HepG2 (cell line): ENCODE results near the gene NAALAD2. TPM values are rescaled to one million over a fixed set of nuclear protein-coding genes. Genes with fewer than 3 reads are reported as not detected.
A peak's percentile ranks its signal among the peaks of the same experiment; 100 is the strongest.

ENCODE experiments used
- FOXA1 ChIP-seq, 2 experiments: fragments of 450-650 bp in 1 of 2; sonication (generic) in 1 of 2; formaldehyde crosslinking in 1 of 2; IDR thresholded peaks; 2 replicates each; pipeline versions ENCODE4 v1.4.0 to v1.6.1; 2016 to 2020; ENCODE audit warnings: missing genetic modification reagents in 1 of 2
- HMG20A ChIP-seq: IDR thresholded peaks from 2 replicates; pipeline ENCODE4 v1.6.1; 2016; ENCODE audit warnings: borderline replicate concordance
- KAT8 ChIP-seq: IDR thresholded peaks from 2 replicates; pipeline ENCODE4 v1.6.1; 2016; ENCODE audit warnings: missing genetic modification reagents, missing compliant biosample characterization
- MAZ ChIP-seq, 2 experiments: sonication (generic) in 1 of 2; formaldehyde crosslinking in 1 of 2; IDR thresholded peaks; 2 replicates each; pipeline versions ENCODE4 v1.5.0 to v1.6.1; 2012 to 2020; ENCODE audit warnings: low read depth in 2 of 2, mild to moderate bottlenecking in 2 of 2, borderline replicate concordance in 1 of 2, improper control_type of control experiment in 1 of 2, low read length in 1 of 2, missing genetic modification reagents in 1 of 2, moderate library complexity in 1 of 2
- MTA3 ChIP-seq: sonication (generic); formaldehyde crosslinking; IDR thresholded peaks from 2 replicates; pipeline ENCODE4 v1.4.0; 2020; ENCODE audit warnings: missing genetic modification reagents
- NR1H2 ChIP-seq: sonication (generic); formaldehyde crosslinking; IDR thresholded peaks from 2 replicates; pipeline ENCODE4 v1.8.1; 2022; ENCODE audit warnings: low read depth, missing genetic modification reagents, borderline replicate concordance
- PCBP1 ChIP-seq: fragments of 200-400 bp; formaldehyde crosslinking; IDR thresholded peaks from 2 replicates; pipeline ENCODE4 v1.6.1; 2017; ENCODE audit warnings: mild to moderate bottlenecking, low read depth, low read length, borderline replicate concordance
- RFXANK ChIP-seq: IDR thresholded peaks from 2 replicates; pipeline ENCODE4 v1.6.1; 2016
- SCMH1 ChIP-seq: sonication (generic); formaldehyde crosslinking; IDR thresholded peaks from 2 replicates; pipeline ENCODE4 v1.9.0; 2021; ENCODE audit warnings: missing genetic modification reagents, mild to moderate bottlenecking, borderline replicate concordance
- SYNCRIP ChIP-seq: fragments of 200-400 bp; formaldehyde crosslinking; IDR thresholded peaks from 2 replicates; pipeline ENCODE4 v1.6.1; 2018; ENCODE audit warnings: mild to moderate bottlenecking, low read depth, low read length; ENCODE audit not compliant: insufficient read depth
- ZNF335 ChIP-seq: sonication (generic); formaldehyde crosslinking; IDR thresholded peaks from 2 replicates; pipeline ENCODE4 v1.4.0; 2020; ENCODE audit warnings: missing genetic modification reagents
- ZNF431 ChIP-seq: sonication (generic); formaldehyde crosslinking; IDR thresholded peaks from 2 replicates; pipeline ENCODE4 v1.9.0; 2022; ENCODE audit warnings: missing genetic modification reagents, low read depth, mild to moderate bottlenecking, borderline replicate concordance
- ZNF598 ChIP-seq: sonication (generic); formaldehyde crosslinking; IDR thresholded peaks from 2 replicates; pipeline ENCODE4 v1.5.1; 2020; ENCODE audit warnings: mild to moderate bottlenecking, missing genetic modification reagents, borderline replicate concordance
- polyA plus RNA-seq, 8 experiments: library from polyadenylated mRNA; depleted of rRNA in 3 of 8; stranded (reverse) in 7 of 8; unstranded in 1 of 8; fragments of >200 nt; fragmentation: Illumina TruSeq in 4 of 8; extraction: Trizol in 4 of 8; gene quantifications; 2 replicates each; pipeline versions ENCODE4 v1.2.1 to v1.2.3, GENCODE V29; 2011 to 2016; ENCODE audit warnings: low read depth in 4 of 8, missing spikeins in 1 of 8, mixed read lengths in 1 of 8; ENCODE audit not compliant: insufficient read depth in 1 of 8
- total RNA-seq, 5 experiments: library from RNA; depleted of rRNA; stranded (reverse); fragments of >200 nt; fragmentation: Illumina TruSeq; extraction: Trizol; gene quantifications; 2 replicates each; pipeline ENCODE4 v1.2.3, GENCODE V29; 2016; ENCODE audit warnings: low read depth in 1 of 5
- TF ChIP-seq, protein P1 (sequence below), 2 experiments: fragments of 450-650 bp in 1 of 2; sonication (generic) in 1 of 2; formaldehyde crosslinking; IDR thresholded peaks; 2 replicates each; pipeline versions ENCODE4 v1.5.0 to v1.8.0; 2020 to 2022; ENCODE audit warnings: mild to moderate bottlenecking in 1 of 2, missing genetic modification reagents in 1 of 2
- TF ChIP-seq, protein P2 (sequence below): IDR thresholded peaks from 2 replicates; pipeline ENCODE4 v1.6.1; 2016
- TF ChIP-seq, protein P3 (sequence below), 2 experiments: sonication (generic) in 1 of 2; formaldehyde crosslinking in 1 of 2; IDR thresholded peaks; 2 replicates each; pipeline versions ENCODE4 v1.4.0 to v1.6.1; 2016 to 2020; ENCODE audit warnings: borderline replicate concordance in 1 of 2, low read depth in 1 of 2, mild to moderate bottlenecking in 1 of 2, missing genetic modification reagents in 1 of 2
- TF ChIP-seq, protein P4 (sequence below): sonication (generic); formaldehyde crosslinking; IDR thresholded peaks from 2 replicates; pipeline ENCODE4 v1.8.1; 2022; ENCODE audit warnings: low read depth, mild to moderate bottlenecking, missing genetic modification reagents

NAALAD2 gene
- total and polyA plus RNA-seq, 2 of the 13 experiments (the other 11 are each of a cell fraction or from before 2014, with no cell fraction given), result 8.0 to 8.9 TPM

DNA sequence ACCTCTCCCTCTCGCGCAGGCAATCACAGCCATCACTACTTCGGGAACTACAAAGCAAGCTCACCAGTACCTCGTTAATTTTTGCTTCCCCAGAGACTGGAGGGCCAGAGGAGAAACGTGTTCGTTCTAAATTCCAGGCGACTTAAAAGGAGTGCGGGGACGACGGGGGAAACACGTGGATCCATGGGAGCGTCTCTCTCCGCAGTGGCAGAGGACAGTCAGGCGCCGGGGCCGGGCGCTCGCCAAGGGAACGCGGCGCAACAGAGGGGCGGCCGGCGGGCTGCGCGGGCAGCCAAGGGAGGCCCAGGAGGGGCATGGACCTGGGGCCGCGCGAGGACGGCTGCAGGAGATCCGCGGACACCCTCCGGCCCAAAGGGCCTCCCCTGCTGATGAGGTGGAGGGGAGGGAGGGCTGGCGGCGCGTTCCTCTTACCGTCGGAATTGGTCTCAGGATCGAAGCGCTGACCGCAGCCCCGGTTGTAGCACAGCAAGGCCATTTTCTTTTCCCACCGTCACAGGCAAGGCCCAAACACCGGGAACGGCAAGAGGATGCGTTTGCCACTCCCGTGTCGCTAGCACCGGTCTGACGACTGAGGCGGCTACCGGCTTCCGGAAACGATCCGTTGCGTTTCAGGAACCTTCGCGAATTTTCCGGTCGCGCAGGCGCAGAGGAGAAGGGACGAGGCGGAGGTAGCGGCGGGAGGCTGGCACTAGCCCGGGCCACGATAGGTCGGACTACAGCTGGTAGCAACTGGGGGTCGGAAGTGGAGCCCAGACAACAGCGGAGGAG is 88.2 kb downstream of the NAALAD2 start, which contains the start of gene CHORDC1 (continued):
- no peak for TF ChIP-seq HMG20A
- TF ChIP-seq RFXANK, result no peak
- TF ChIP-seq, protein P1, sequence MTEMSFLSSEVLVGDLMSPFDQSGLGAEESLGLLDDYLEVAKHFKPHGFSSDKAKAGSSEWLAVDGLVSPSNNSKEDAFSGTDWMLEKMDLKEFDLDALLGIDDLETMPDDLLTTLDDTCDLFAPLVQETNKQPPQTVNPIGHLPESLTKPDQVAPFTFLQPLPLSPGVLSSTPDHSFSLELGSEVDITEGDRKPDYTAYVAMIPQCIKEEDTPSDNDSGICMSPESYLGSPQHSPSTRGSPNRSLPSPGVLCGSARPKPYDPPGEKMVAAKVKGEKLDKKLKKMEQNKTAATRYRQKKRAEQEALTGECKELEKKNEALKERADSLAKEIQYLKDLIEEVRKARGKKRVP (CRISPR knock-in tag; IDR thresholded peaks at IDR 0.05), result peak in 1 of 2 experiments; percentile 48; a peak in 1 of 4 replicates
- TF ChIP-seq, protein P2, sequence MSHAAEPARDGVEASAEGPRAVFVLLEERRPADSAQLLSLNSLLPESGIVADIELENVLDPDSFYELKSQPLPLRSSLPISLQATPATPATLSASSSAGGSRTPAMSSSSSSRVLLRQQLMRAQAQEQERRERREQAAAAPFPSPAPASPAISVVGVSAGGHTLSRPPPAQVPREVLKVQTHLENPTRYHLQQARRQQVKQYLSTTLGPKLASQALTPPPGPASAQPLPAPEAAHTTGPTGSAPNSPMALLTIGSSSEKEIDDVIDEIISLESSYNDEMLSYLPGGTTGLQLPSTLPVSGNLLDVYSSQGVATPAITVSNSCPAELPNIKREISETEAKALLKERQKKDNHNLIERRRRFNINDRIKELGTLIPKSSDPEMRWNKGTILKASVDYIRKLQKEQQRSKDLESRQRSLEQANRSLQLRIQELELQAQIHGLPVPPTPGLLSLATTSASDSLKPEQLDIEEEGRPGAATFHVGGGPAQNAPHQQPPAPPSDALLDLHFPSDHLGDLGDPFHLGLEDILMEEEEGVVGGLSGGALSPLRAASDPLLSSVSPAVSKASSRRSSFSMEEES, result no peak
- no peak for TF ChIP-seq FOXA1 (IDR thresholded peaks at IDR 0.05)
- no peak for TF ChIP-seq FOXA1 (CRISPR knock-in tag; IDR thresholded peaks at IDR 0.05)
- TF ChIP-seq ZNF598 (CRISPR knock-in tag), result no peak
- no peak for TF ChIP-seq MTA3 (CRISPR knock-in tag)
- TF ChIP-seq SCMH1 (CRISPR knock-in tag), result no peak
- TF ChIP-seq ZNF335 (CRISPR knock-in tag), result peak; percentile 65; the same call in 1 of the 2 replicates
- TF ChIP-seq, protein P3, sequence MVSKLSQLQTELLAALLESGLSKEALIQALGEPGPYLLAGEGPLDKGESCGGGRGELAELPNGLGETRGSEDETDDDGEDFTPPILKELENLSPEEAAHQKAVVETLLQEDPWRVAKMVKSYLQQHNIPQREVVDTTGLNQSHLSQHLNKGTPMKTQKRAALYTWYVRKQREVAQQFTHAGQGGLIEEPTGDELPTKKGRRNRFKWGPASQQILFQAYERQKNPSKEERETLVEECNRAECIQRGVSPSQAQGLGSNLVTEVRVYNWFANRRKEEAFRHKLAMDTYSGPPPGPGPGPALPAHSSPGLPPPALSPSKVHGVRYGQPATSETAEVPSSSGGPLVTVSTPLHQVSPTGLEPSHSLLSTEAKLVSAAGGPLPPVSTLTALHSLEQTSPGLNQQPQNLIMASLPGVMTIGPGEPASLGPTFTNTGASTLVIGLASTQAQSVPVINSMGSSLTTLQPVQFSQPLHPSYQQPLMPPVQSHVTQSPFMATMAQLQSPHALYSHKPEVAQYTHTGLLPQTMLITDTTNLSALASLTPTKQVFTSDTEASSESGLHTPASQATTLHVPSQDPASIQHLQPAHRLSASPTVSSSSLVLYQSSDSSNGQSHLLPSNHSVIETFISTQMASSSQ (IDR thresholded peaks at IDR 0.05; ENCODE audit: low read depth), result no peak
- TF ChIP-seq, protein P3 (CRISPR knock-in tag; IDR thresholded peaks at IDR 0.05; ENCODE audit: borderline replicate concordance), result no peak
- TF ChIP-seq, protein P4, sequence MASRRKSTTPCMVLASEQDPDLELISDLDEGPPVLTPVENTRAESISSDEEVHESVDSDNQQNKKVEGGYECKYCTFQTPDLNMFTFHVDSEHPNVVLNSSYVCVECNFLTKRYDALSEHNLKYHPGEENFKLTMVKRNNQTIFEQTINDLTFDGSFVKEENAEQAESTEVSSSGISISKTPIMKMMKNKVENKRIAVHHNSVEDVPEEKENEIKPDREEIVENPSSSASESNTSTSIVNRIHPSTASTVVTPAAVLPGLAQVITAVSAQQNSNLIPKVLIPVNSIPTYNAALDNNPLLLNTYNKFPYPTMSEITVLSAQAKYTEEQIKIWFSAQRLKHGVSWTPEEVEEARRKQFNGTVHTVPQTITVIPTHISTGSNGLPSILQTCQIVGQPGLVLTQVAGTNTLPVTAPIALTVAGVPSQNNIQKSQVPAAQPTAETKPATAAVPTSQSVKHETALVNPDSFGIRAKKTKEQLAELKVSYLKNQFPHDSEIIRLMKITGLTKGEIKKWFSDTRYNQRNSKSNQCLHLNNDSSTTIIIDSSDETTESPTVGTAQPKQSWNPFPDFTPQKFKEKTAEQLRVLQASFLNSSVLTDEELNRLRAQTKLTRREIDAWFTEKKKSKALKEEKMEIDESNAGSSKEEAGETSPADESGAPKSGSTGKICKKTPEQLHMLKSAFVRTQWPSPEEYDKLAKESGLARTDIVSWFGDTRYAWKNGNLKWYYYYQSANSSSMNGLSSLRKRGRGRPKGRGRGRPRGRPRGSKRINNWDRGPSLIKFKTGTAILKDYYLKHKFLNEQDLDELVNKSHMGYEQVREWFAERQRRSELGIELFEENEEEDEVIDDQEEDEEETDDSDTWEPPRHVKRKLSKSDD (CRISPR knock-in tag), result peak; percentile 64; the same call in 1 of the 2 replicates
- TF ChIP-seq KAT8 (CRISPR knock-in tag), result peak; percentile 84
- TF ChIP-seq NR1H2 (CRISPR knock-in tag), result no peak; the same call in 1 of the 2 replicates
- TF ChIP-seq PCBP1, result no peak
- no peak for TF ChIP-seq SYNCRIP
- no peak for TF ChIP-seq MAZ (IDR thresholded peaks at IDR 0.05; ENCODE audit: borderline replicate concordance, low read depth, low read length)
- peak; percentile 63; the same call in 1 of the 2 replicates for TF ChIP-seq MAZ (CRISPR knock-in tag; IDR thresholded peaks at IDR 0.05; ENCODE audit: low read depth)
- TF ChIP-seq ZNF431 (CRISPR knock-in tag), result 0 out of 2 replicates have a peak, but pooled peaks have one; percentile 26
